ENCODE results near the gene SUPT20HL1.

The SUPT20HL1 gene

GRCh38 chrX:24392709-24393108, 32.3 kb downstream of the SUPT20HL1 start (continued):
- TF ChIP-seq ZNF274 (IDR thresholded peaks at IDR 0.05; ENCODE audit: low read length) (no peak), ZNF274 (tag by site-specific recombination; IDR thresholded peaks at IDR 0.05; ENCODE audit: borderline replicate concordance) (no peak), ZBTB48 (tag by site-specific recombination; IDR thresholded peaks at IDR 0.05) (no peak), RBAK (tag by site-specific recombination; IDR thresholded peaks at IDR 0.05) (no peak), ZNF558 (tag by site-specific recombination; IDR thresholded peaks at IDR 0.05) (no peak), KLF8 (tag by site-specific recombination; IDR thresholded peaks at IDR 0.05) (no peak)

- ChIA-PET CTCF (interaction anchor here (0.6 to 11.2 kb wide), 40 partner anchors 8 to 751 kb away, joined by 3 to 196 read pairs (median 3); no protein-coding TSS in a partner anchor), POLR2A (no interaction called here)
- no peak overlapping the region for H3K4me3 ChIP-seq (ENCODE audit: low read depth, low read length)
- no peaks in the 10 kb centered on the region for H3K9me3 ChIP-seq (ENCODE audit: control insufficient read depth, insufficient read depth, low read depth, low read length)
- no peaks in the 10 kb centered on the region for H3K36me3 ChIP-seq (ENCODE audit: control insufficient read depth in 2 of 2, insufficient read depth in 1 of 2, low read length in 2 of 2)
- peaks cover 14% of the 10 kb centered on the region for H3K4me1 ChIP-seq (ENCODE audit: control insufficient read depth, insufficient read depth, low read length)
- no peak overlapping the region for H3K27ac ChIP-seq (ENCODE audit: extremely low read depth, low read depth, low read length)
- TF ChIP-seq ZNF16 (tag by site-specific recombination; IDR thresholded peaks at IDR 0.05; ENCODE audit: low read depth): no peak
- TF ChIP-seq BCL11B (tag by site-specific recombination; IDR thresholded peaks at IDR 0.05; ENCODE audit: low read depth): no peak
- peak; percentile 92 for TF ChIP-seq ZNF654 (tag by site-specific recombination; IDR thresholded peaks at IDR 0.05; ENCODE audit: low read depth)
- peak; percentile 42; the same call in 1 of the 2 replicates for TF ChIP-seq ZBTB21 (tag by site-specific recombination; IDR thresholded peaks at IDR 0.05)
- TF ChIP-seq ZBTB49 (tag by site-specific recombination; IDR thresholded peaks at IDR 0.05; ENCODE audit: low read depth): no peak
- no peak for TF ChIP-seq ZNF521 (tag by site-specific recombination; IDR thresholded peaks at IDR 0.05)
- no peak for TF ChIP-seq ZNF585B (tag by site-specific recombination; IDR thresholded peaks at IDR 0.05)
- TF ChIP-seq IKZF3 (tag by site-specific recombination; IDR thresholded peaks at IDR 0.05): peak; percentile 36; the same call in 1 of the 2 replicates
- peak; percentile 59; the same call in 1 of the 2 replicates for TF ChIP-seq ZNF629 (tag by site-specific recombination; IDR thresholded peaks at IDR 0.05)
- no peak for TF ChIP-seq ZNF18 (tag by site-specific recombination; IDR thresholded peaks at IDR 0.05)
- TF ChIP-seq ZNF26 (tag by site-specific recombination; IDR thresholded peaks at IDR 0.05): no peak
- TF ChIP-seq HOXC10 (CRISPR knock-in tag; IDR thresholded peaks at IDR 0.05): no peak
- no peak for TF ChIP-seq SP7 (tag by site-specific recombination; IDR thresholded peaks at IDR 0.05)
- no peak for TF ChIP-seq ZNF776 (tag by site-specific recombination; IDR thresholded peaks at IDR 0.05; ENCODE audit: borderline replicate concordance)
- no peak for TF ChIP-seq ZNF544 (tag by site-specific recombination; IDR thresholded peaks at IDR 0.05)
- TF ChIP-seq KLF16 (tag by site-specific recombination; IDR thresholded peaks at IDR 0.05): no peak
- peak; percentile 71 for TF ChIP-seq CTCF (tag by site-specific recombination; IDR thresholded peaks at IDR 0.05)
- no peak for TF ChIP-seq ZNF596 (tag by site-specific recombination; IDR thresholded peaks at IDR 0.05)
- TF ChIP-seq BCL11A (tag by site-specific recombination; IDR thresholded peaks at IDR 0.05; ENCODE audit: low read depth): no peak
- TF ChIP-seq ZNF670 (tag by site-specific recombination; IDR thresholded peaks at IDR 0.05; ENCODE audit: low read depth): no peak
- peak; percentile 68; the same call in 1 of the 2 replicates for TF ChIP-seq ZSCAN30 (tag by site-specific recombination; IDR thresholded peaks at IDR 0.05)
- TF ChIP-seq ZNF621 (tag by site-specific recombination; IDR thresholded peaks at IDR 0.05): no peak
- no peak for TF ChIP-seq MEIS1 (CRISPR knock-in tag; IDR thresholded peaks at IDR 0.05; ENCODE audit: borderline replicate concordance)
- no peak for TF ChIP-seq ZNF133 (tag by site-specific recombination; IDR thresholded peaks at IDR 0.05)
- no peak for TF ChIP-seq ZNF292 (tag by site-specific recombination; IDR thresholded peaks at IDR 0.05; ENCODE audit: borderline replicate concordance, low read depth)
- no peak for TF ChIP-seq WT1 (tag by site-specific recombination; IDR thresholded peaks at IDR 0.05)
These were observed 35.3 kb downstream of the SUPT20HL1 start for GRCh38 chrX:24395775-24396174.

All from HEK293 (cell line).